Type B pancreatic cell (in vitro differentiated cells): ENCODE results near the gene HOTAIR. TPM values are rescaled to one million over a fixed set of nuclear protein-coding genes. Genes with fewer than 3 reads are reported as not detected.
A peak's percentile ranks its signal among the peaks of the same experiment; 100 is the strongest.

ENCODE experiments used
- DNase-seq: peaks from one replicate; pipeline ENCODE4 v3.0.0; 2021; ENCODE audit warnings: mixed read lengths; ENCODE audit not compliant: unreplicated experiment; ENCODE audit errors: extremely low spot score
- H3K27ac Mint-ChIP-seq: 2 replicates; pipeline ENCODE4 v1.8.0; 2021; ENCODE audit warnings: mild to moderate bottlenecking, mixed read lengths
- H3K27me3 Mint-ChIP-seq: 2 replicates; pipeline ENCODE4 v1.8.0; 2021; ENCODE audit warnings: mixed read lengths
- H3K36me3 Mint-ChIP-seq: 2 replicates; pipeline ENCODE4 v1.8.0; 2021; ENCODE audit warnings: mixed read lengths
- H3K4me1 Mint-ChIP-seq: one replicate; pipeline ENCODE4 v1.8.0; 2021; ENCODE audit warnings: mixed read lengths; ENCODE audit not compliant: unreplicated experiment
- H3K4me3 Mint-ChIP-seq: 2 replicates; pipeline ENCODE4 v1.8.0; 2021; ENCODE audit warnings: mild to moderate bottlenecking, mixed read lengths
- H3K9me3 Mint-ChIP-seq: 2 replicates; pipeline ENCODE4 v1.8.0; 2021; ENCODE audit warnings: mixed read lengths
- CTCF ChIP-seq: fragments of 200-600 bp; sonication (generic); conservative IDR thresholded peaks from 2 replicates; pipeline ENCODE4 v1.5.0; 2021; ENCODE audit warnings: antibody characterized with exemption, mild to moderate bottlenecking
- total RNA-seq: library from RNA; stranded (reverse); gene quantifications from 2 replicates; pipeline ENCODE4 v1.2.1, GENCODE V29; 2021; ENCODE audit warnings: low replicate concordance

The HOTAIR gene
- total RNA-seq, 1 donor from 2014 or later, result not detected

- Mint-ChIP-seq H3K9me3 (no peaks in the 10 kb centered on the region), H3K27me3 (peaks cover 99% of the 10 kb centered on the region), H3K4me3 (peak overlapping the region; percentile 86), H3K4me1 (peaks cover 21% of the 10 kb centered on the region), H3K27ac (peak overlapping the region; percentile 79), H3K36me3 (no peaks in the 10 kb centered on the region)
- no peak for TF ChIP-seq CTCF
- DNase-seq, result no peak
Observed at GRCh38 chr12:54009171-54010052, 34.7 kb upstream of the HOTAIR start.

- peak overlapping the region; percentile 83 for H3K4me3 Mint-ChIP-seq
- no peaks in the 10 kb centered on the region for H3K36me3 Mint-ChIP-seq
- peak overlapping the region; percentile 36 for H3K27ac Mint-ChIP-seq
- H3K9me3 Mint-ChIP-seq, result no peaks in the 10 kb centered on the region
- peaks cover 24% of the 10 kb centered on the region for H3K4me1 Mint-ChIP-seq
- H3K27me3 Mint-ChIP-seq, result peaks cover 99% of the 10 kb centered on the region
- TF ChIP-seq CTCF, result no peak
- DNase-seq, result no peak
Observed at GRCh38 chr12:54008260-54008552, 33.5 kb upstream of the HOTAIR start.

GRCh38 chr12:54007538-54008259 lies 32.9 kb upstream of the HOTAIR start:
- DNase-seq, result no peak
- Mint-ChIP-seq H3K27ac (no peak overlapping the region), H3K36me3 (no peaks in the 10 kb centered on the region), H3K27me3 (peaks cover 99% of the 10 kb centered on the region), H3K4me3 (peak overlapping the region; percentile 20), H3K4me1 (peaks cover 28% of the 10 kb centered on the region), H3K9me3 (no peaks in the 10 kb centered on the region)
- TF ChIP-seq CTCF, result no peak

GRCh38 chr12:54006559-54007220 lies 31.9 kb upstream of the HOTAIR start:
- peaks cover 28% of the 10 kb centered on the region for H3K4me1 Mint-ChIP-seq
- H3K9me3 Mint-ChIP-seq, result no peaks in the 10 kb centered on the region
- H3K27ac Mint-ChIP-seq, result no peak overlapping the region
- DNase-seq, result no peak
- peaks cover 99% of the 10 kb centered on the region for H3K27me3 Mint-ChIP-seq
- H3K36me3 Mint-ChIP-seq, result no peaks in the 10 kb centered on the region
- peak overlapping the region; percentile 75 for H3K4me3 Mint-ChIP-seq
- no peak for TF ChIP-seq CTCF

- H3K4me1 Mint-ChIP-seq, result peaks cover 24% of the 10 kb centered on the region
- no peaks in the 10 kb centered on the region for H3K36me3 Mint-ChIP-seq
- H3K4me3 Mint-ChIP-seq, result peak overlapping the region; percentile 75
- H3K9me3 Mint-ChIP-seq, result no peaks in the 10 kb centered on the region
- peaks cover 99% of the 10 kb centered on the region for H3K27me3 Mint-ChIP-seq
- no peak overlapping the region for H3K27ac Mint-ChIP-seq
- DNase-seq, result peak; percentile 93
- TF ChIP-seq CTCF, result peak; percentile 98
Observed at GRCh38 chr12:54005853-54006558, 31.3 kb upstream of the HOTAIR start.
